CD14-positive monocyte (primary cell): ENCODE results near the gene ZNF385B. TPM values are rescaled to one million over a fixed set of nuclear protein-coding genes. Genes with fewer than 3 reads are reported as not detected.

Experiments used
- DNase-seq, 3 donors: peaks; one replicate each; pipeline ENCODE4 v3.0.0-alpha.2; 2011 to 2022
- H2AFZ ChIP-seq: 2 replicates; pipeline ENCODE4 v1.6.0; 2012; ENCODE audit warnings: mild to moderate bottlenecking, low read depth, low read length, inconsistent platforms; ENCODE audit not compliant: insufficient read depth, poor library complexity, severe bottlenecking
- H3K27ac ChIP-seq, 2 donors: 1 replicate in 1 of 2; 2 replicates in 1 of 2; pipeline ENCODE4 v1.5.1; 2012 to 2013; ENCODE audit warnings: low read length in 2 of 2, control low read depth in 1 of 2, inconsistent platforms in 1 of 2, low read depth in 1 of 2, mild to moderate bottlenecking in 1 of 2
- H3K27me3 ChIP-seq, 2 donors: one replicate each; pipeline versions ENCODE4 v1.6.0 to v1.6.1; 2011 to 2013; ENCODE audit warnings: low read length in 2 of 2; ENCODE audit not compliant: control insufficient read depth in 2 of 2, insufficient read depth in 2 of 2
- H3K36me3 ChIP-seq, 2 donors: replicated peaks in 1 of 2; 1 replicate in 1 of 2; 2 replicates in 1 of 2; pipeline versions ENCODE4 v1.5.1 to v1.6.1; 2012 to 2013; ENCODE audit warnings: low read length in 2 of 2, control low read depth in 1 of 2, inconsistent platforms in 1 of 2, mild to moderate bottlenecking in 1 of 2; ENCODE audit not compliant: insufficient read depth in 2 of 2, control insufficient read depth in 1 of 2
- H3K4me1 ChIP-seq, 2 donors: 1 replicate in 1 of 2; 2 replicates in 1 of 2; pipeline versions ENCODE4 v1.5.1 to v1.6.1; 2012 to 2013; ENCODE audit warnings: low read length in 2 of 2, control low read depth in 1 of 2, inconsistent platforms in 1 of 2, mild to moderate bottlenecking in 1 of 2, moderate library complexity in 1 of 2; ENCODE audit not compliant: insufficient read depth in 2 of 2, control insufficient read depth in 1 of 2
- H3K4me2 ChIP-seq: replicated peaks from 2 replicates; pipeline ENCODE3; 2012; ENCODE audit warnings: low read length, moderate library complexity, mild to moderate bottlenecking; ENCODE audit not compliant: poor library complexity, severe bottlenecking; ENCODE audit errors: extremely low read depth
- H3K4me3 ChIP-seq, 3 experiments: fragments of 200-600 bp in 1 of 3; sonication (generic) in 1 of 3; replicated peaks in 1 of 3; 1 replicate in 2 of 3; 2 replicates in 1 of 3; pipeline ENCODE4 v1.5.1; 2011 to 2013; ENCODE audit warnings: low read length in 3 of 3, mild to moderate bottlenecking in 3 of 3, control low read depth in 2 of 3, low read depth in 2 of 3, inconsistent platforms in 1 of 3, moderate library complexity in 1 of 3
- H3K79me2 ChIP-seq: 2 replicates; pipeline ENCODE4 v1.6.0; 2012; ENCODE audit warnings: mild to moderate bottlenecking, control low read depth, inconsistent platforms, low read length, moderate library complexity; ENCODE audit not compliant: insufficient read depth
- H3K9ac ChIP-seq: 2 replicates; pipeline ENCODE4 v1.6.0; 2017; ENCODE audit warnings: low read length, mild to moderate bottlenecking; ENCODE audit not compliant: insufficient read depth, poor library complexity, severe bottlenecking
- H3K9me3 ChIP-seq, 2 donors: replicated peaks in 1 of 2; 1 replicate in 1 of 2; 2 replicates in 1 of 2; pipeline versions ENCODE4 v1.5.1 to v1.6.1; 2012 to 2013; ENCODE audit warnings: low read length in 2 of 2, control low read depth in 1 of 2; ENCODE audit not compliant: control insufficient read depth in 1 of 2, insufficient read depth in 1 of 2
- H4K20me1 ChIP-seq: 2 replicates; pipeline ENCODE4 v1.6.0; 2012; ENCODE audit warnings: mild to moderate bottlenecking, low read length, control low read depth, moderate library complexity; ENCODE audit not compliant: insufficient read depth
- H3K27ac Mint-ChIP-seq, 7 donors: one replicate each; pipeline ENCODE4 v1.8.0; 2020; ENCODE audit warnings: mild to moderate bottlenecking in 7 of 7, mixed read lengths in 7 of 7, moderate library complexity in 6 of 7, inconsistent platforms in 2 of 7
- H3K27me3 Mint-ChIP-seq, 3 donors: one replicate each; pipeline ENCODE4 v1.8.0; 2021 to 2022; ENCODE audit warnings: low read depth in 3 of 3, mild to moderate bottlenecking in 3 of 3, mixed read lengths in 3 of 3, moderate library complexity in 3 of 3, inconsistent platforms in 1 of 3
- H3K36me3 Mint-ChIP-seq, 2 donors: one replicate each; pipeline ENCODE4 v1.8.0; 2020; ENCODE audit warnings: mixed read lengths in 2 of 2, inconsistent platforms in 1 of 2, mild to moderate bottlenecking in 1 of 2
- H3K4me1 Mint-ChIP-seq: one replicate; pipeline ENCODE4 v1.8.0; 2020; ENCODE audit warnings: mild to moderate bottlenecking, mixed read lengths
- H3K4me3 Mint-ChIP-seq, 2 donors: one replicate each; pipeline ENCODE4 v1.8.0; 2020; ENCODE audit warnings: mild to moderate bottlenecking in 2 of 2, mixed read lengths in 2 of 2, moderate library complexity in 1 of 2
- H3K9me3 Mint-ChIP-seq, 7 donors: one replicate each; pipeline ENCODE4 v1.8.0; 2020 to 2022; ENCODE audit warnings: mixed read lengths in 7 of 7, mild to moderate bottlenecking in 6 of 7, moderate library complexity in 6 of 7, inconsistent platforms in 2 of 7
- CTCF ChIP-seq: fragments of 200-600 bp; IDR thresholded peaks from one replicate; pipeline ENCODE4 v1.8.0; 2022; ENCODE audit warnings: antibody characterized with exemption, mild to moderate bottlenecking
- WGBS: methylation state at CpG from one replicate; pipeline ENCODE4 v1.1.5; 2013; ENCODE audit warnings: missing lambda C conversion rate; ENCODE audit not compliant: insufficient coverage; 5-methylcytosine and 5-hydroxymethylcytosine counted together
- intact Hi-C, 2 donors: fragments of 100-400 bp; cut with micrococcal nuclease; formaldehyde crosslinking; loops; one replicate each; pipeline versions ENCODE4 v1.15.0 to v1.15.1; 2023
- polyA plus RNA-seq, 3 donors: library from polyadenylated mRNA; depleted of rRNA in 1 of 3; unstranded in 2 of 3; stranded (reverse) in 1 of 3; fragments of 300-500 nt in 2 of 3; fragments of >200 nt in 1 of 3; fragmentation: Illumina TruSeq in 2 of 3; gene quantifications; 1 replicate in 2 of 3; 2 replicates in 1 of 3; pipeline ENCODE4 v1.2.3, GENCODE V29; 2012 to 2021

ZNF385B gene
- polyA plus RNA-seq, 3 donors: not detected

- Histone ChIP-seq H3K27me3 (no peaks in the 10 kb centered on the region), H3K4me2 (no peak overlapping the region), H3K9me3 (no peaks in the 10 kb centered on the region), H3K4me1 (no peaks in the 10 kb centered on the region), H3K79me2 (no peaks in the 10 kb centered on the region), H3K4me3 (no peak overlapping the region), H3K9ac (no peak overlapping the region), H4K20me1 (no peaks in the 10 kb centered on the region), H2AFZ (no peak overlapping the region), H3K36me3 (no peaks in the 10 kb centered on the region), H3K27ac (no peak overlapping the region)
- 58% methylated on average over 2 of the region's 4 CpGs for WGBS
- Mint-ChIP-seq H3K36me3 (no peaks in the 10 kb centered on the region), H3K9me3 (peaks cover 0 to 1% (median 0%) of the 10 kb centered on the region in 7 donors), H3K4me3 (no peak overlapping the region), H3K27ac (no peak overlapping the region), H3K27me3 (peaks cover 0 to 1% (median 1%) of the 10 kb centered on the region in 3 donors), H3K4me1 (no peaks in the 10 kb centered on the region)
- intact Hi-C loops: no loop called here
- DNase-seq: no peak
- TF ChIP-seq CTCF: no peak
These were observed 302.2 kb downstream of the ZNF385B start for GRCh38 chr2:179559108-179559806.

GRCh38 chr2:179558010-179558934 is 303.1 kb downstream of the ZNF385B start:
- Histone ChIP-seq H3K4me1 (no peaks in the 10 kb centered on the region), H4K20me1 (no peaks in the 10 kb centered on the region), H3K79me2 (no peaks in the 10 kb centered on the region), H3K27ac (no peak overlapping the region), H3K4me3 (no peak overlapping the region), H3K27me3 (no peaks in the 10 kb centered on the region), H2AFZ (no peak overlapping the region), H3K36me3 (no peaks in the 10 kb centered on the region), H3K9me3 (no peaks in the 10 kb centered on the region), H3K9ac (no peak overlapping the region), H3K4me2 (no peak overlapping the region)
- Mint-ChIP-seq H3K9me3 (peaks cover 0 to 1% (median 0%) of the 10 kb centered on the region in 7 donors), H3K4me3 (no peak overlapping the region), H3K4me1 (no peaks in the 10 kb centered on the region), H3K27me3 (peaks cover 0 to 1% (median 1%) of the 10 kb centered on the region in 3 donors), H3K36me3 (no peaks in the 10 kb centered on the region), H3K27ac (no peak overlapping the region)
- WGBS: 86% methylated on average over 1 of the region's 2 CpGs
- DNase-seq: no peak
- TF ChIP-seq CTCF: no peak
- intact Hi-C loops: no loop called here
